Kidney tubule cell (primary cell): ENCODE measurements around the gene GMPR.

ENCODE experiments used
- DNase-seq: peaks from one replicate; pipeline ENCODE4 v3.0.0-alpha.2; 2018; ENCODE audit warnings: low spot score

Gene GMPR

GRCh38 chr6:16327777-16328325, 89.5 kb downstream of the GMPR start:
- DNase-seq: no peak

GRCh38 chr6:16329233-16329632, 90.8 kb downstream of the GMPR start:
- no peak for DNase-seq

GRCh38 chr6:16331384-16332174, 93.2 kb downstream of the GMPR start:
- peak; percentile 74 for DNase-seq

- DNase-seq: peak; percentile 76
These were observed 93.8 kb downstream of the GMPR start for GRCh38 chr6:16332175-16332542.

GRCh38 chr6:16333580-16333979, 95.2 kb downstream of the GMPR start:
- peak; percentile 90 for DNase-seq

GRCh38 chr6:16334671-16335070, 96.3 kb downstream of the GMPR start:
- peak; percentile 82 for DNase-seq

GRCh38 chr6:16335176-16335575, 96.8 kb downstream of the GMPR start:
- no peak for DNase-seq

GRCh38 chr6:16336056-16336818, 97.8 kb downstream of the GMPR start:
- DNase-seq: no peak

GRCh38 chr6:16336911-16337294, 98.5 kb downstream of the GMPR start:
- no peak for DNase-seq

GRCh38 chr6:16337295-16337975, 99.0 kb downstream of the GMPR start:
- no peak for DNase-seq

GRCh38 chr6:16338577-16339264, 100.3 kb downstream of the GMPR start:
- DNase-seq: peak; percentile 95

GRCh38 chr6:16339265-16339587, 100.8 kb downstream of the GMPR start:
- DNase-seq: no peak

GRCh38 chr6:16343593-16343992, 105.2 kb downstream of the GMPR start:
- DNase-seq: no peak

GRCh38 chr6:16344756-16345155, 106.4 kb downstream of the GMPR start:
- DNase-seq: no peak
